ENCODE data around the gene ST8SIA1. TPM values are rescaled to one million over a fixed set of nuclear protein-coding genes. Genes with fewer than 3 reads are reported as not detected.

The ST8SIA1 gene
- polyA plus RNA-seq, 1 of the 3 experiments (the other 2 are of a cell fraction) = 0.12 TPM

- TF ChIP-seq TAF1 (IDR thresholded peaks at IDR 0.05; ENCODE audit: borderline replicate concordance, low read depth, low read length) = no peak
Measured at GRCh38 chr12:22211128-22211527, 123.4 kb downstream of the ST8SIA1 start (continued).

GRCh38 chr12:22209422-22209821 lies 125.1 kb downstream of the ST8SIA1 start:
- CTCF ChIA-PET = interaction anchor here (1.0 kb wide), 1 partner anchor 9 kb away, joined by 3 read pairs; no protein-coding TSS in a partner anchor

More at GRCh38 chr12:22209422-22209821, 125.1 kb downstream of the ST8SIA1 start:
- Histone ChIP-seq H3K9ac (no peak overlapping the region), H3K9me3 (no peaks in the 10 kb centered on the region), H2AFZ (ENCODE audit: low read depth) (no peak overlapping the region), H3K36me3 (replicated peaks in 1 of 2; ENCODE audit: control insufficient read depth in 1 of 2, insufficient read depth in 2 of 2, low read length in 1 of 2) (no peaks in the 10 kb centered on the region), H3K79me2 (ENCODE audit: insufficient read depth) (no peaks in the 10 kb centered on the region), H3K27ac (ENCODE audit: low read depth in 2 of 2, low read length in 1 of 2) (no peak overlapping the region), H3K4me3 (ENCODE audit: low read depth in 2 of 2, low read length in 1 of 2) (no peak overlapping the region), H3K4me2 (no peak overlapping the region), H3F3A (replicated peaks; ENCODE audit: insufficient read depth) (no peaks in the 10 kb centered on the region), H4K20me1 (ENCODE audit: insufficient read depth) (no peaks in the 10 kb centered on the region), H3K4me1 (ENCODE audit: control insufficient read depth in 1 of 2, insufficient read depth in 2 of 2, low read depth in 1 of 2, low read length in 1 of 2) (no peaks in the 10 kb centered on the region), H3K27me3 (ENCODE audit: insufficient read depth) (no peaks in the 10 kb centered on the region), H3K9me2 (no peaks in the 10 kb centered on the region)
- DNase-seq = no peak
- POLR2A ChIA-PET = no interaction called here
- TF ChIP-seq GABPA (IDR thresholded peaks at IDR 0.05; ENCODE audit: low read depth) (no peak), ZBTB33 (IDR thresholded peaks at IDR 0.05; ENCODE audit: borderline replicate concordance, low read depth) (no peak), REST (IDR thresholded peaks at IDR 0.05; ENCODE audit: low read depth, low read length) (no peak), MAX (IDR thresholded peaks at IDR 0.05; ENCODE audit: low read depth) (no peak)
